ENCODE data around the gene SLC15A1.
A peak's percentile ranks its signal among the peaks of the same experiment; 100 is the strongest.

Gene SLC15A1

DNA sequence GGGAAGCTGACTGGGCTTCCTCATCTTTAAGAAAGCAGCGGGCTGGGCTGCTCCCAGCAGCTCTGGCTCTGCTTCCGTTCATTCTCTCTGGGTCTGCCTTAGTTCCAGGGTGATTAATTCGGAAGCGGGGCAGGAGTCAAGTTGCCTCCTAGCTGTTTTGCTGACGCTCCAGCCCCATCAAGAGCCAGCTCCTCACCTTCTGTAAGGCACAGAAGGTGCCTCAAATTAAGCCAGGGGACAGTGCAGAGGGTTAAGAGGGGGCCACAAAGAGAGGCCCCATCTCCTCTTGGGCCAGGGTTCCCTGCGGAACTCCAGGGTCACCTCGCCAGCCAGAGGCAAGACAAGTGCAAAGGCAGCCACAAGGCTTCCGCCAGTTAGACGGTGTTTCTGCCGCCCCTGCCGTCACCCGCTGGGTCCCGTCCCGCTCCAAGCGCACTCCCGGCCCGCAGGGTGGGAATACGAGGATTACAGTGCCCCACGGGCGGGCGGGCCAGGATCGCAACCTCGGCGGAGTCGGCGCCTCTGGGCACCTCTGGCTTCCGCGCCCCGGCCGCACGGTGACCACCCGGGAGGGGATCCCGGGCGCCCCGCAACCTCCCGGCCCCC lies 508 bp downstream of the SLC15A1 start:
- Histone ChIP-seq H3K4me1 (ENCODE audit: insufficient read depth, insufficient read length) (peaks cover 3% of the 10 kb centered on the region), H3K36me3 (ENCODE audit: insufficient read depth, insufficient read length, low read length) (no peaks in the 10 kb centered on the region), H3K9ac (ENCODE audit: insufficient read length, low read depth) (peak overlapping the region; percentile 56), H3K27me3 (ENCODE audit: insufficient read depth, insufficient read length) (peaks cover 29% of the 10 kb centered on the region), H3K4me3 (ENCODE audit: insufficient read length, low read depth) (peak overlapping the region; percentile 45), H3K9me3 (ENCODE audit: insufficient read depth, low read length) (no peaks in the 10 kb centered on the region)
- TF ChIP-seq YY1 (IDR thresholded peaks at IDR 0.05; ENCODE audit: insufficient read depth, insufficient read length): no peak
- TF ChIP-seq ZNF274 (IDR thresholded peaks at IDR 0.05; ENCODE audit: low read depth, low read length): no peak
- TF ChIP-seq SUZ12 (IDR thresholded peaks at IDR 0.05; ENCODE audit: extremely low read depth, insufficient read depth, insufficient read length): no peak
- DNase-seq (ENCODE audit: low read depth, low spot score): no peak

DNA sequence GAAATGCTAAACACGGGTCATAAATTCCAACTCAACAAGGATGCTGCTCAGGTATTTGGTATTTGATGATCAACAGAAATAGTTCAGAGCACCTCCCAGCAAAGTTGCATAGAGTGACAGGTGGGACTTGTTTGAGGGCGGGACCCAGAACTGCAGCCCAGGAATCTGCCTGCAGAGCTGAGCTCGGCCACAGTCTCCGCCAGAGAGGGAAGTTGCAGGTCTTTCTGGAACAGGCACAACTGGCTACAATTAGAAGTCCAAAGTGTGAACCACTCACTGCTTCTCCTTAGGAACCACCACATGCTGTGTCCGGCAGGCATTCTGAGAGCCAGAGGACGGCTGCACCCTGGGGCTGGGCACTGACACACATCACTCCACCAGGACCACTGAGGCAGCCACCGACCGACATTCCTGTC lies 1.1 kb downstream of the SLC15A1 start:
- no peak overlapping the region for H3K9ac ChIP-seq (ENCODE audit: insufficient read length, low read depth)
- peak; percentile 15 for DNase-seq (ENCODE audit: low read depth, low spot score)
- no peaks in the 10 kb centered on the region for H3K9me3 ChIP-seq (ENCODE audit: insufficient read depth, low read length)
- TF ChIP-seq YY1 (IDR thresholded peaks at IDR 0.05; ENCODE audit: insufficient read depth, insufficient read length) (no peak), SUZ12 (IDR thresholded peaks at IDR 0.05; ENCODE audit: extremely low read depth, insufficient read depth, insufficient read length) (no peak), ZNF274 (IDR thresholded peaks at IDR 0.05; ENCODE audit: low read depth, low read length) (no peak)
- H3K36me3 ChIP-seq (ENCODE audit: insufficient read depth, insufficient read length, low read length): no peaks in the 10 kb centered on the region
- H3K4me3 ChIP-seq (ENCODE audit: insufficient read length, low read depth): peak overlapping the region; percentile 45
- peaks cover 3% of the 10 kb centered on the region for H3K4me1 ChIP-seq (ENCODE audit: insufficient read depth, insufficient read length)
- peaks cover 29% of the 10 kb centered on the region for H3K27me3 ChIP-seq (ENCODE audit: insufficient read depth, insufficient read length)

DNA sequence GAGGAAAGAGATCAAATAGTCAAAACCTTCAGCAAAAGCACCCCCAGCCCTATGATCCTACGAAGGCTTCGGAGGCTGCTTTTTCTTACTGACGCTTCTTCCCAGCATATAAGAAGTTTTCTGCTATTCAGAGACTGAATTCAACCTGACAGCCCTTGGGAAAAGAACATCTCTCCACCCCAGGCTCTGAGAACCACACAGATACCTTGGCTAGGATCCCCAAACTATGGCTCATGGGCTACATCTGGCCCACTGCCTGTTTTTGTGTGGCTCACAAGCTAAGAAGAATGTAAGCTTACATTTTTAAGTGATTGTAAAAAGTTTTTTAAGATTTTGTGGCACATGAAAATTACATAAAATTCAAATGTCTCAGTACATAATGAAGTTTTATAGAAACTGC lies 3.0 kb downstream of the SLC15A1 start:
- Histone ChIP-seq H3K4me3 (ENCODE audit: insufficient read length, low read depth) (no peak overlapping the region), H3K4me1 (ENCODE audit: insufficient read depth, insufficient read length) (peaks cover 3% of the 10 kb centered on the region), H3K9ac (ENCODE audit: insufficient read length, low read depth) (no peak overlapping the region), H3K27me3 (ENCODE audit: insufficient read depth, insufficient read length) (peaks cover 29% of the 10 kb centered on the region), H3K36me3 (ENCODE audit: insufficient read depth, insufficient read length, low read length) (no peaks in the 10 kb centered on the region), H3K9me3 (ENCODE audit: insufficient read depth, low read length) (no peaks in the 10 kb centered on the region)
- no peak for TF ChIP-seq YY1 (IDR thresholded peaks at IDR 0.05; ENCODE audit: insufficient read depth, insufficient read length)
- TF ChIP-seq ZNF274 (IDR thresholded peaks at IDR 0.05; ENCODE audit: low read depth, low read length): no peak
- TF ChIP-seq SUZ12 (IDR thresholded peaks at IDR 0.05; ENCODE audit: extremely low read depth, insufficient read depth, insufficient read length): no peak
- no peak for DNase-seq (ENCODE audit: low read depth, low spot score)

DNA sequence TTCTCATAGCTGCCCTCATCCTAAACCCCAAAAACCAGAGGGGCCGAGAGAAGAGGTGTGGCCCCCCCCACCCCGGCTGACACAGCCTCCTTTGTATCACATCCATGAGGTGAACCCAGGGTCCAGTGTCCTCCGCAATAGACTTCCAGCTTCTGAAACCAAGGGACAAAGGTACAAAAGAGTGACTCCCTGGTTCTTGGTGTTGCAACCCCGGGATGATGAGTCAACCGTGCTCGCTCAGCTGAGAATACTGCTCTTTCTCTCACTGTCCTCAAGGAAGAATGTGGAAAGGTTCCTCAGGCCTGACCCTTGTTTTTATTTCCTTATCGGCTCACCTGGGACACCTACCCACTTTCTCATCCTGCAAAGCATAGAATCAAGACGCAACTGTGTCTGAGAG lies 5.5 kb downstream of the SLC15A1 start:
- Histone ChIP-seq H3K9me3 (ENCODE audit: insufficient read depth, low read length) (no peaks in the 10 kb centered on the region), H3K4me3 (ENCODE audit: insufficient read length, low read depth) (no peak overlapping the region), H3K27me3 (ENCODE audit: insufficient read depth, insufficient read length) (peaks cover 16% of the 10 kb centered on the region), H3K36me3 (ENCODE audit: insufficient read depth, insufficient read length, low read length) (no peaks in the 10 kb centered on the region), H3K9ac (ENCODE audit: insufficient read length, low read depth) (no peak overlapping the region), H3K4me1 (ENCODE audit: insufficient read depth, insufficient read length) (peaks cover 3% of the 10 kb centered on the region)
- TF ChIP-seq YY1 (IDR thresholded peaks at IDR 0.05; ENCODE audit: insufficient read depth, insufficient read length) (no peak), ZNF274 (IDR thresholded peaks at IDR 0.05; ENCODE audit: low read depth, low read length) (no peak), SUZ12 (IDR thresholded peaks at IDR 0.05; ENCODE audit: extremely low read depth, insufficient read depth, insufficient read length) (no peak)
- no peak for DNase-seq (ENCODE audit: low read depth, low spot score)

DNA sequence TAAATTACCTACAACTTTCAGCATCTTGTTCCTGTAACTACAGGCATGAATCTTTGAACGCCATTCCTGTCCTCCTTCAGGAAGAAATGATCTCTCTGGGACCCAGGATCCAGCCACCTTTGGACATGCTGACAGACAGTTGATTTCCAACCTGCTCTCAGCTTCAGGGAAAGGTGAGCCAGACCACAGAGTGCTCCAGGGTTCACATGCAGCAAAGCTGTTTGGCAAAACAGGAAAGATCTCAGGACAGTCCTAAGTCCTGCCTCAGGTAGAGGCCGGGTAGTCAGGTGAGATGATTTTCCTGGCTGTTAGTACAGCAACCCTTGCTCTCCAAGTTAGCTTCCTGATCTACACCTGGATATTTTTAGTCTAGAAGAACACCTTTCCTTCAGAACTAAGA lies 9.1 kb downstream of the SLC15A1 start:
- no peak for DNase-seq (ENCODE audit: low read depth, low spot score)
- Histone ChIP-seq H3K4me1 (ENCODE audit: insufficient read depth, insufficient read length) (no peaks in the 10 kb centered on the region), H3K4me3 (ENCODE audit: insufficient read length, low read depth) (no peak overlapping the region), H3K36me3 (ENCODE audit: insufficient read depth, insufficient read length, low read length) (no peaks in the 10 kb centered on the region), H3K27me3 (ENCODE audit: insufficient read depth, insufficient read length) (no peaks in the 10 kb centered on the region), H3K9me3 (ENCODE audit: insufficient read depth, low read length) (peaks cover 28% of the 10 kb centered on the region), H3K9ac (ENCODE audit: insufficient read length, low read depth) (no peak overlapping the region)
- no peak for TF ChIP-seq SUZ12 (IDR thresholded peaks at IDR 0.05; ENCODE audit: extremely low read depth, insufficient read depth, insufficient read length)
- no peak for TF ChIP-seq ZNF274 (IDR thresholded peaks at IDR 0.05; ENCODE audit: low read depth, low read length)
- TF ChIP-seq YY1 (IDR thresholded peaks at IDR 0.05; ENCODE audit: insufficient read depth, insufficient read length): no peak

DNA sequence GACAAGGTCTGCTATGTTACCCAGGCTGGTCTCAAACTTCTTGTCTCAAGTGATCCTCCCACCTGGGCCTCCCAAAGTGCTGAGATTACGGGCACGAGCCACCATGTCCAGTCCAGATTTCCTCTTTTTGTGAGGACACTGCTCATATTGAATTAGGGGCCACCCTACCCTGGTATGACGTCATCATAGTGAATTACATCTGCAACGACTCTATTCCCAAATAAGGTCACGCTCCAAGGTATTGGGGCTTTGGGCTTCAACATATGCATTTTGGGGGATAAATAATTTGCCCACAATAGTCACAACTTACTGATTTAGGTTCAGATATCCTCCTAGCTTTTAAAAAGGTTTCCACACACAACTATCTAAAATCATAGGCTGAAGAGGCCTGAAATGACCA lies 9.5 kb downstream of the SLC15A1 start:
- Histone ChIP-seq H3K4me3 (ENCODE audit: insufficient read length, low read depth) (no peak overlapping the region), H3K9ac (ENCODE audit: insufficient read length, low read depth) (no peak overlapping the region), H3K36me3 (ENCODE audit: insufficient read depth, insufficient read length, low read length) (no peaks in the 10 kb centered on the region), H3K27me3 (ENCODE audit: insufficient read depth, insufficient read length) (no peaks in the 10 kb centered on the region), H3K4me1 (ENCODE audit: insufficient read depth, insufficient read length) (no peaks in the 10 kb centered on the region), H3K9me3 (ENCODE audit: insufficient read depth, low read length) (peaks cover 32% of the 10 kb centered on the region)
- DNase-seq (ENCODE audit: low read depth, low spot score): no peak
- no peak for TF ChIP-seq ZNF274 (IDR thresholded peaks at IDR 0.05; ENCODE audit: low read depth, low read length)
- TF ChIP-seq YY1 (IDR thresholded peaks at IDR 0.05; ENCODE audit: insufficient read depth, insufficient read length): no peak
- no peak for TF ChIP-seq SUZ12 (IDR thresholded peaks at IDR 0.05; ENCODE audit: extremely low read depth, insufficient read depth, insufficient read length)

DNA sequence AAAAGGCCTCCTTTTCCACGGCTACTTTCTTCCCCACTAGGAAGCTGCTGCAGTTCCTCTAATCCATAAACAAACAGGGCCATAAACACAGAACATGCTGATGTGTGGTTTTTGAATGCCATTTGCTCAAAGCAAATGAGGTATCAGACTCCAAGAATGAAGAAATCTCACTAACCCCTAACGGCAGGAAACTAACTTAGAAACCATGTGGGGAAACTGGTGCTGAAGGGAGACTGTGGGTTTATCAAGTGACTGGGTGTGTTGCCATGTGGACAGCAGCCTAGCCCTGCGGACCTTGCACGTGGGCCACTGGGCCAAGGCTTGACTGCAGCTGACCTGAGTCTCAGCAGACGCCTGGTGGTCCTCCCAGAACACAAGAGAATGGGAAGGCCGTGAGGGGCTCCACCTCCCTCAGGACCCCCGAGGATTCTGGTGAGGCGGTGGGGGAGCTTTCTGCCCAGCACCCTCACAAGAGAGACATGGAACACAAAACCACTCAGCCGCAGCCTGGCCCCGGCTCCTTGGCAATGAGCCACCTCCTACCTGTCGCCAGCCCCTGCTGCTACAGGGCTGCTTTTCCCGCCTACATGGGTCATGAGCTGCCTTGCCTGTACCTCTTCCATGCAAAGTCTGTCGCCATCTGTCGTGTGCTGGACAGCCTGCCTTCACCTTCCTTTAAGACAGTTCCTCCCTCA lies 10.6 kb downstream of the SLC15A1 start:
- H3K9ac ChIP-seq (ENCODE audit: insufficient read length, low read depth): no peak overlapping the region
- H3K9me3 ChIP-seq (ENCODE audit: insufficient read depth, low read length): peaks cover 42% of the 10 kb centered on the region
- no peak for TF ChIP-seq ZNF274 (IDR thresholded peaks at IDR 0.05; ENCODE audit: low read depth, low read length)
- TF ChIP-seq YY1 (IDR thresholded peaks at IDR 0.05; ENCODE audit: insufficient read depth, insufficient read length): no peak
- TF ChIP-seq SUZ12 (IDR thresholded peaks at IDR 0.05; ENCODE audit: extremely low read depth, insufficient read depth, insufficient read length): no peak
- no peaks in the 10 kb centered on the region for H3K27me3 ChIP-seq (ENCODE audit: insufficient read depth, insufficient read length)
- no peak for DNase-seq (ENCODE audit: low read depth, low spot score)
- H3K36me3 ChIP-seq (ENCODE audit: insufficient read depth, insufficient read length, low read length): no peaks in the 10 kb centered on the region
- H3K4me3 ChIP-seq (ENCODE audit: insufficient read length, low read depth): no peak overlapping the region
- H3K4me1 ChIP-seq (ENCODE audit: insufficient read depth, insufficient read length): no peaks in the 10 kb centered on the region

Measured in NT2/D1 (cell line).